Common myeloid progenitor, CD34-positive (primary cell): Measurements from ENCODE around the gene NDUFAF5.

ENCODE experiments used
- CTCF ChIA-PET: fragments of 350-600 bp; sonication (Branson Sonifier 250); formaldehyde crosslinking; loops from one replicate; lab custom pipeline; 2021; ENCODE audit warnings: antibody characterized with exemption; lab: Charles Lee
- POLR2A ChIA-PET: fragments of 350-600 bp; sonication (Branson Sonifier 250); formaldehyde crosslinking; loops from one replicate; lab custom pipeline; 2021; ENCODE audit warnings: antibody characterized with exemption; lab: Charles Lee
- DNase-seq, 3 donors: peaks; one replicate each; pipeline versions ENCODE4 v3.0.0 to v3.0.0-alpha.2; 2013
- H3K27ac ChIP-seq, 2 experiments: 1 replicate in 1 of 2; 2 replicates in 1 of 2; pipeline ENCODE4 v1.7.0; 2013; ENCODE audit warnings: inconsistent platforms in 2 of 2, low read length in 2 of 2, mild to moderate bottlenecking in 2 of 2, low read depth in 1 of 2, moderate library complexity in 1 of 2; ENCODE audit not compliant: severe bottlenecking in 2 of 2, insufficient read depth in 1 of 2, poor library complexity in 1 of 2
- H3K27me3 ChIP-seq, 5 experiments: replicated peaks in 2 of 5; 1 replicate in 3 of 5; 2 replicates in 2 of 5; pipeline versions ENCODE4 v1.6.1 to v1.7.0; 2013; ENCODE audit warnings: low read length in 4 of 5, mild to moderate bottlenecking in 2 of 5, moderate library complexity in 2 of 5, inconsistent platforms in 1 of 5; ENCODE audit not compliant: insufficient read depth in 5 of 5, control insufficient read depth in 4 of 5
- H3K36me3 ChIP-seq, 4 experiments: 1 replicate in 2 of 4; 2 replicates in 2 of 4; pipeline versions ENCODE4 v1.6.1 to v1.7.0; 2013; ENCODE audit warnings: low read length in 3 of 4, control low read depth in 1 of 4, mild to moderate bottlenecking in 1 of 4; ENCODE audit not compliant: control insufficient read depth in 4 of 4, insufficient read depth in 4 of 4
- H3K4me1 ChIP-seq, 4 experiments: 1 replicate in 3 of 4; 2 replicates in 1 of 4; pipeline versions ENCODE4 v1.6.1 to v1.7.1; 2013; ENCODE audit warnings: low read length in 3 of 4, mild to moderate bottlenecking in 3 of 4, control low read depth in 1 of 4, inconsistent platforms in 1 of 4, moderate library complexity in 1 of 4; ENCODE audit not compliant: control insufficient read depth in 4 of 4, insufficient read depth in 4 of 4; ENCODE audit errors: control extremely low read depth in 1 of 4
- H3K4me3 ChIP-seq, 7 experiments: 1 replicate in 4 of 7; 2 replicates in 3 of 7; pipeline versions ENCODE4 v1.5.1 to v1.7.0; 2013; ENCODE audit warnings: mild to moderate bottlenecking in 7 of 7, low read length in 6 of 7, moderate library complexity in 6 of 7, inconsistent platforms in 2 of 7, low read depth in 2 of 7, control low read depth in 1 of 7; ENCODE audit not compliant: insufficient read depth in 4 of 7, control insufficient read depth in 1 of 7; ENCODE audit errors: extremely low read depth in 1 of 7
- H3K9me3 ChIP-seq, 5 experiments: 1 replicate in 4 of 5; 2 replicates in 1 of 5; pipeline versions ENCODE4 v1.6.1 to v1.7.1; 2013; ENCODE audit warnings: low read length in 4 of 5, mild to moderate bottlenecking in 2 of 5, inconsistent platforms in 1 of 5, low read depth in 1 of 5, moderate library complexity in 1 of 5; ENCODE audit not compliant: control insufficient read depth in 4 of 5, insufficient read depth in 2 of 5; ENCODE audit errors: control extremely low read depth in 1 of 5
- WGBS: methylation state at CpG from one replicate; pipeline ENCODE4 v1.1.5; 2013; ENCODE audit not compliant: insufficient coverage; 5-methylcytosine and 5-hydroxymethylcytosine counted together

The NDUFAF5 gene

DNA sequence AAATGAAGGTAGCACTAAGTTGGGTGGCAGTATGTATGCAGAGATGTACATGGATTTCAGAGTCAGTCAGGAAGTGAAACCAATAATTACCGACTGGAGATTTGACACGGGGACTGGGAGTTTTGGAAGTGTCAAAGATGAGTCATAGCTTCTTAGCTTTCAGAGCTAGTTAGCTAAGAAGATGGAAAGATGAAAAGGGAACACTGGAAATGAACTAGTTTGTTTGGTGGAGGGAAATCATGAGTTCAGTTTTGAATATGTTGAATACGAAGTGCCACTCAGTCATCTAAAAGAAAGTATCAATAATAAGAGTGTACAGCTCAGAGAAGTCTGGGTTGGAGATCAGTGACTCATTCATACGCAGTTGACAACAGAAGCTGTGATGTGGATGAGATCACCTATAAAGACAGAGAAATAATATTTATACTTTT is 7.6 kb upstream of the NDUFAF5 start:
- POLR2A ChIA-PET = interaction anchor here (0.6 kb wide), 1 partner anchor 797 kb away, joined by 3 read pairs; no protein-coding TSS in a partner anchor
- CTCF ChIA-PET = interaction anchor here (1.1 to 1.6 kb wide), 2 partner anchors 11 to 12 kb away, joined by 4 to 7 read pairs; no protein-coding TSS in a partner anchor
- Histone ChIP-seq H3K36me3 (peaks cover 10 to 64% (median 40%) of the 10 kb centered on the region in 4 experiments), H3K4me1 (no peaks in the 10 kb centered on the region), H3K27me3 (no peaks in the 10 kb centered on the region), H3K4me3 (no peak overlapping the region), H3K27ac (peak overlapping the region in 1 of 2 experiments; percentile 4), H3K9me3 (no peaks in the 10 kb centered on the region)
- DNase-seq = no peak
- WGBS = 89% methylated on average over 2 of the region's 4 CpGs

DNA sequence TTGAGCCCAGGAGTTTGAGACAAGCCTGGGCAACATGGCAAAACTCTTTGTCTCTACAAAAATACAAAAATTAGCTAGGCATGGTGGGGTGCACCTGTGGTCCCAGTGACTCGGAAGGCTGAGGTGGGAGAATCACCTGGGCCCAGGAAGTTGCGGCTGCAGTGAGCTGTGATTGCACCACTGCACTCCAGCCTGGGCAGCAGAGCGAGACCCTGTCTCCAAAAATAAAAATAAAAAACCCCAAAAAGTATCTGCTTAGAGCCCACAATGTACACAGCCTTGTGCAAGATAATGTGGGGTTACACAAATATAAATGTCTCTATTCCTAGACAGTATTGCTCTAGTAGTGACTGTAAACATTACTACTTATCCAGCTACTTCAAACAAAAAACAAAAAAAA is 6.0 kb upstream of the NDUFAF5 start:
- DNase-seq = no peak
- POLR2A ChIA-PET = no interaction called here
- H3K27ac ChIP-seq = no peak overlapping the region
- 71% methylated on average over 1 of the region's 3 CpGs for WGBS
- no peak overlapping the region for H3K4me3 ChIP-seq
- H3K36me3 ChIP-seq = peaks cover 13 to 58% (median 38%) of the 10 kb centered on the region in 4 experiments
- H3K9me3 ChIP-seq = no peaks in the 10 kb centered on the region
- peaks cover 0 to 7% (median 5%) of the 10 kb centered on the region in 4 experiments for H3K4me1 ChIP-seq
- no peaks in the 10 kb centered on the region for H3K27me3 ChIP-seq
- CTCF ChIA-PET = interaction anchor here (1.3 kb wide), 1 partner anchor 12 kb away, joined by 3 read pairs; no protein-coding TSS in a partner anchor

DNA sequence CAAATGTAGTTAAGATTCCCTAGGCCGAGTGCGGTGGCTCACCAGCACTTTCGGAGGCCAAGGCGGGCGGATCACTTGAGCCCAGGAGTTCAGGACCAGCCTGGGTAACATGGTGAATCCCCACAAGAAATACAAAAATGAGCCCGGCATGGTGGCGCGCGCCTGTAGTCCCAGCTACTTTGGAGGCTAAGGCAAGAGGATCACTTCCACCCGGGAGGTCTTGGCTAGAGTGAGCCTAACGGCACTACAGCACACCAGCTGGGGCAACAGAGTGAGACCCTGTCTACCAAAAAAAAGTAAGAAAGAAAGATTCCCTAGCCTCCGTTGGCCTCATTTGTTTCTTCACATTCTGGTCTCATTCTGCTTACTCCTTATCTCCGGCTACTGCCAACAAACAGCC is 1.3 kb upstream of the NDUFAF5 start:
- over 99% methylated on average over 11 of the region's 13 CpGs for WGBS
- H3K4me1 ChIP-seq = peaks cover 16 to 25% (median 21%) of the 10 kb centered on the region in 4 experiments
- H3K27ac ChIP-seq = peak overlapping the region in 1 of 2 experiments; percentile 90
- H3K9me3 ChIP-seq = no peaks in the 10 kb centered on the region
- ChIA-PET POLR2A (interaction anchor here (0.6 kb wide), 1 partner anchor 12 kb away, joined by 3 read pairs; no protein-coding TSS in a partner anchor), CTCF (interaction anchor here (1.7 to 2.0 kb wide), 2 partner anchors 12 to 13 kb away, joined by 4 to 10 read pairs; no protein-coding TSS in a partner anchor)
- no peak for DNase-seq
- H3K4me3 ChIP-seq = peak overlapping the region in 3 of 7 experiments; percentile 89 to 99 (median 94)
- peaks cover 11 to 38% (median 16%) of the 10 kb centered on the region in 4 experiments for H3K36me3 ChIP-seq
- H3K27me3 ChIP-seq = no peaks in the 10 kb centered on the region

DNA sequence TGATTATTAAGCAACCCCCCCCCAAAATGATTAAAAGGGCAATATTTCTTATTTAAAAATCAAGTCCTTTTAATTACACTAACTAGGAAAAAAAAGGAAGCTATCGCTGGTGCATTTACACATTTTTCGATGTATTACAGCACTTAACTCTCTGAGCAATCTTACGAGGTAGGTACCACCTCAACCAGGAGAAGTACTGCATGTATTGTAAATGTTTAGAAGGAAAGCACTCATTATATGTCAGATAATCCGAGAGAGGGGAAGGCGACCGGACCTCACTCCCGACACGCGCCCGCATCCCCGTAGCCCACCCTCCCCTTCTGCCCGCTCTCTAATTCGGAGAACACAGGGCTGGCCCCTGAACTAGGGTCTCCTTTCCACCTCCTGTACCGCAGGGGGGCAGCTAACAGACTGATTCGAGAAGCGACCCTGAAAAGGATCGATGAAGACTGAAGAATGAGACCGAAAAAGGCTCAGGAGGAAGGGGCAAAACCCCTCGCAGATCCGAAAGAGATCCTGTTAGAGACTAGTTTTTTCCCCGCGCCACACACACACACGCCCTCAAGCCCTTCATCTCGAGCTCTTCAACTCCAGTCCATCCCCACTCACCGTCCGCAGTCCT is 446 bp upstream of the NDUFAF5 start:
- ChIA-PET POLR2A (interaction anchor here (0.6 kb wide), 1 partner anchor 13 kb away, joined by 3 read pairs; no protein-coding TSS in a partner anchor), CTCF (interaction anchor here (0.9 to 2.0 kb wide), 6 partner anchors 9 to 238 kb away, joined by 3 to 10 read pairs (median 4); no protein-coding TSS in a partner anchor)
- peak in 1 of 3 donors; percentile 33 for DNase-seq
- WGBS = under 1% methylated on average over 21 of the region's 26 CpGs
- no peaks in the 10 kb centered on the region for H3K27me3 ChIP-seq
- peaks cover 9 to 34% (median 17%) of the 10 kb centered on the region in 4 experiments for H3K36me3 ChIP-seq
- peaks cover 16 to 25% (median 21%) of the 10 kb centered on the region in 4 experiments for H3K4me1 ChIP-seq
- no peaks in the 10 kb centered on the region for H3K9me3 ChIP-seq
- H3K27ac ChIP-seq = peak overlapping the region in 1 of 2 experiments; percentile 90
- H3K4me3 ChIP-seq = peak overlapping the region; percentile 84 to 99 (median 89)

DNA sequence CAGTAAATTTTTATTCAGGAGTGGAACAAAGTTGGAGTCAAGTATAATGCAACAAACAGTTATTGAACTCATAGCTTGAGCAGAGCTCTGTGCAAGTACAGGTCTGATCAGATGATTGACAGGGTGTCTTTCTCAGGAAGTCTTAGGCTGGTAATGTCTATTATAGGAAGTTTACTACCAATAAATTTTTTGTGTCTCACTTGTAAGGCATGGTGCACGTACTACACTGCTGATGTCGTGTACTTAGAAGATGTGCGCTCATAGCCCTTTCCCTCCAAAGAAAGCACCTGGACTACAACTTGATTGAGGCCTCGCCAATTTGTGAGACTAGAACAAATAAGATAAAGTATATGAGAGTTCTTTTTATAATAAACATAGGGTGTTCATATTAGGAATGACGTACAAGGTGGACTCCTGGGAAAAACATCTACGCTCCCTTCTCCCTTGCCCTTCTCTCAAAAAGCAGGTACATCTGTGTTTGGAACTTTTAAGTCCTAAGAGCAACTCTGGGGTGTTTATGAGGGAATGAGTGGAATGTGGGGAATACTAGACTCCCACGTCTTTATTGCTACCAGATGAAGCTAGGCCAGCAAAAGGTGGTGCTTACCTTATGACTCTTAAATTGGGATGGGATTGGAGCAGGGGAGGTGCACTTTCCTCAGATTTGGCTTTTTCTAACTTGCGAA is 1.5 kb downstream of the NDUFAF5 start:
- Histone ChIP-seq H3K9me3 (no peaks in the 10 kb centered on the region), H3K4me1 (peaks cover 16 to 25% (median 21%) of the 10 kb centered on the region in 4 experiments), H3K27ac (peak overlapping the region in 1 of 2 experiments; percentile 90), H3K27me3 (no peaks in the 10 kb centered on the region), H3K36me3 (peaks cover 9 to 36% (median 19%) of the 10 kb centered on the region in 4 experiments), H3K4me3 (peak overlapping the region in 6 of 7 experiments; percentile 5 to 99 (median 56))
- WGBS = 97% methylated on average over 3 of the region's 8 CpGs
- ChIA-PET CTCF (no interaction called here), POLR2A (no interaction called here)
- DNase-seq = no peak

DNA sequence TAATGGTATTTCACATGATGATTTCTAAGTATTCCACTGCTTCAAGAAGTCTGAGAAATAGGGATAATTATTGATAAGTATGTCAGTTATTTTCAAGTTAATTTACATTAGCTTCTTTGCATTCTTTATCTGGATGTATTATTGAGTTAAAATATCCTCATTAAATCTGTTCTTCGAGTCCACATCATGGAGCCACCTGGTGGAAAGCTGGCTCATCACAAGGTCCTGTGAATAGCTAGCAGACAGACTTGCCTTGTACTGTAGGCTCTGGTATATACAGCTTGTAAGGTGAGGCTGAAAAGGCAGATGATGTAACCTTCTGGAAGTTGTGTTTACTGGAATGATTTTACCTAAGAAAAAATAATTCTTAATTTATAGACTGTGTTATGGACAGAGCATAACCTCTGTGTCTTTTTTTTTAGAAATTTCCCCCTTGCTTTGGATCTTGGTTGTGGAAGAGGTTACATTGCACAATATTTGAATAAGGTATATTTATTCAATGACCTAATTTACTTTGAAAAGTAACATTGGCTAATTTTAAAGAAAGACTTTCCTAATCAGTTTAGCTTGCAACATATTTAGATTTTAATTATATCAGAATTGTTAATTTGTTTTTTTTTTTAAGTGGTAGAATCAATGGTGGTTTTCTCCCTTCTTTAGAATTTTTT is 3.5 kb downstream of the NDUFAF5 start:
- H3K27ac ChIP-seq = no peak overlapping the region
- H3K4me3 ChIP-seq = no peak overlapping the region
- no peaks in the 10 kb centered on the region for H3K27me3 ChIP-seq
- POLR2A ChIA-PET = interaction anchor here (0.6 to 0.7 kb wide), 2 partner anchors 29 to 266 kb away, joined by 3 to 4 read pairs; no protein-coding TSS in a partner anchor
- peaks cover 16 to 24% (median 21%) of the 10 kb centered on the region in 4 experiments for H3K4me1 ChIP-seq
- peaks cover 6 to 46% (median 28%) of the 10 kb centered on the region in 4 experiments for H3K36me3 ChIP-seq
- no peaks in the 10 kb centered on the region for H3K9me3 ChIP-seq
- CTCF ChIA-PET = interaction anchor here (0.9 to 1.9 kb wide), 7 partner anchors 9 to 862 kb away, joined by 3 to 14 read pairs (median 4); no protein-coding TSS in a partner anchor
- peak; percentile 55 to 75 (median 72) for DNase-seq
- 33% methylated on average over 1 of the region's 1 CpG for WGBS
